Kidney (tissue), 14 donors: ENCODE measurements around the gene HPX. TPM values are rescaled to one million over a fixed set of nuclear protein-coding genes. Genes with fewer than 3 reads are reported as not detected.

ENCODE experiments used
- DNase-seq, 5 donors: peaks; one replicate each; pipeline ENCODE4 v3.0.0-alpha.2; 2013 to 2020
- FAIRE-seq: peaks from 2 replicates; lab custom pipeline; 2012; peaks lifted over from hg19 to GRCh38; lab: Jason Lieb, UNC
- H3K27ac ChIP-seq, 2 donors: one replicate each; pipeline ENCODE4 v1.7.0; 2013; ENCODE audit warnings: low read depth in 2 of 2, low read length in 2 of 2, inconsistent platforms in 1 of 2
- H3K27me3 ChIP-seq: one replicate; pipeline ENCODE4 v1.7.1; 2013; ENCODE audit warnings: low read length, inconsistent platforms; ENCODE audit not compliant: control insufficient read depth, insufficient read depth
- H3K36me3 ChIP-seq, 3 donors: one replicate each; pipeline versions ENCODE4 v1.7.0 to v1.7.1; 2013; ENCODE audit warnings: low read length in 3 of 3, control low read depth in 1 of 3, inconsistent platforms in 1 of 3; ENCODE audit not compliant: insufficient read depth in 3 of 3, control insufficient read depth in 2 of 3
- H3K4me1 ChIP-seq, 3 donors: one replicate each; pipeline versions ENCODE4 v1.7.0 to v1.7.1; 2013; ENCODE audit warnings: low read length in 3 of 3, inconsistent platforms in 1 of 3, low read depth in 1 of 3; ENCODE audit not compliant: control insufficient read depth in 2 of 3, insufficient read depth in 2 of 3
- H3K4me3 ChIP-seq, 3 donors: one replicate each; pipeline versions ENCODE4 v1.7.0 to v1.8.1; 2013; ENCODE audit warnings: low read length in 3 of 3, control low read depth in 1 of 3, inconsistent platforms in 1 of 3
- H3K9ac ChIP-seq, 3 donors: one replicate each; pipeline versions ENCODE4 v1.7.0 to v1.7.1; 2013; ENCODE audit warnings: low read length in 3 of 3, control low read depth in 1 of 3, inconsistent platforms in 1 of 3
- H3K9me3 ChIP-seq, 3 donors: one replicate each; pipeline versions ENCODE4 v1.7.0 to v1.7.1; 2013; ENCODE audit warnings: low read length in 3 of 3, control low read depth in 1 of 3, inconsistent platforms in 1 of 3; ENCODE audit not compliant: control insufficient read depth in 2 of 3, insufficient read depth in 1 of 3
- CTCF ChIP-seq: IDR thresholded peaks from 3 replicates; pipeline ENCODE4 v1.5.1; 2012; ENCODE audit warnings: mild to moderate bottlenecking, moderate library complexity, borderline replicate concordance; ENCODE audit not compliant: insufficient read depth; ENCODE audit errors: extremely low read depth
- intact Hi-C: fragments of 100-400 bp; cut with DNase I; formaldehyde crosslinking; loops from one replicate; pipeline ENCODE4 v1.11.1; 2022
- polyA plus RNA-seq: library from polyadenylated mRNA; stranded (reverse); fragments of 350-450 nt; fragmentation: Illumina TruSeq; extraction: RNeasy Lipid Tissue Mini Kit (QIAGEN cat#74804); gene quantifications from one replicate; pipeline ENCODE4 v1.2.3, GENCODE V29; 2014; ENCODE audit warnings: low read depth, low replicate concordance; ENCODE audit not compliant: insufficient read depth
- total RNA-seq: library from RNA; stranded (reverse); fragmentation: NEBNext Ultra II Directional; extraction: Animal tissue kit (Norgen Biotek cat#: 25700); gene quantifications from one replicate; pipeline ENCODE4 v1.2.1, GENCODE V29; 2021
- donor health status: control.
- donor health status: control.
- donor health status: control.
- donor health status: control.
- donor health status: control.
- donor health status: DM: yes; HTN: yes; CAD: no.
- donor health status: Normal renal cell carcinoma (clear cell type).

Gene HPX
- total and polyA plus RNA-seq, 2 donors from 2014 or later, result 0.88 to 1.3 TPM

GRCh38 chr11:6443269-6444003, 2.6 kb upstream of the HPX start:
- Histone ChIP-seq H3K27me3 (no peaks in the 10 kb centered on the region), H3K4me3 (no peak overlapping the region), H3K36me3 (no peaks in the 10 kb centered on the region), H3K4me1 (peaks cover 0 to 4% (median 0%) of the 10 kb centered on the region in 3 donors), H3K9ac (no peak overlapping the region), H3K27ac (no peak overlapping the region), H3K9me3 (no peaks in the 10 kb centered on the region)
- no peak for FAIRE-seq
- intact Hi-C loops, result loop anchor here (5.0 kb wide), 1 partner anchor 66 kb away; no protein-coding TSS in a partner anchor
- peak; percentile 69 for TF ChIP-seq CTCF
- peak in 4 of 5 donors; percentile 35 to 79 (median 60) for DNase-seq

GRCh38 chr11:6442441-6442840, 1.7 kb upstream of the HPX start:
- no peak for TF ChIP-seq CTCF
- no peak for FAIRE-seq
- Histone ChIP-seq H3K9me3 (no peaks in the 10 kb centered on the region), H3K4me1 (peaks cover 0 to 4% (median 0%) of the 10 kb centered on the region in 3 donors), H3K9ac (no peak overlapping the region), H3K27ac (no peak overlapping the region), H3K4me3 (no peak overlapping the region), H3K36me3 (no peaks in the 10 kb centered on the region), H3K27me3 (no peaks in the 10 kb centered on the region)
- DNase-seq, result no peak
- intact Hi-C loops, result loop anchor here (5.0 kb wide), 1 partner anchor 65 kb away; no protein-coding TSS in a partner anchor

GRCh38 chr11:6438979-6439571, 1.7 kb downstream of the HPX start:
- no peak overlapping the region for H3K4me3 ChIP-seq
- peaks cover 0 to 4% (median 0%) of the 10 kb centered on the region in 3 donors for H3K4me1 ChIP-seq
- no peaks in the 10 kb centered on the region for H3K27me3 ChIP-seq
- FAIRE-seq (no peak), DNase-seq (peak in 4 of 5 donors; percentile 50 to 79 (median 63))
- no peaks in the 10 kb centered on the region for H3K9me3 ChIP-seq
- intact Hi-C loops, result no loop called here
- H3K36me3 ChIP-seq, result no peaks in the 10 kb centered on the region
- TF ChIP-seq CTCF, result peak; percentile 58
- H3K27ac ChIP-seq, result no peak overlapping the region
- H3K9ac ChIP-seq, result no peak overlapping the region
